Islet of Langerhans (tissue), 1 donor: ENCODE results near the gene MZF1.
A peak's percentile ranks its signal among the peaks of the same experiment; 100 is the strongest.
"Not testable (repeated sequence)": the region's sequence is repeated elsewhere in the genome, so short reads cannot be mapped to it uniquely, and the experiment has no call there.

ENCODE experiments used
- FAIRE-seq: peaks from one replicate; lab custom pipeline; 2011; peaks lifted over from hg19 to GRCh38; lab: Jason Lieb, UNC

The MZF1 gene

GRCh38 chr19:58555369-58555885, 17.7 kb downstream of the MZF1 start:
- FAIRE-seq: no peak

- FAIRE-seq: peak; percentile 61
Measured at GRCh38 chr19:58554494-58555368, 18.4 kb downstream of the MZF1 start, which contains the start of gene CHMP2A. Gene CHMP2A (minus strand): TSS chr19:58555105. CDS start chr19:58554212, 893 bp downstream.

GRCh38 chr19:58553799-58554493, 19.2 kb downstream of the MZF1 start:
- FAIRE-seq: no peak

- no peak for FAIRE-seq
Measured at GRCh38 chr19:58552655-58553054, 20.5 kb downstream of the MZF1 start.

- FAIRE-seq: no peak
Measured at GRCh38 chr19:58551577-58552471, 21.3 kb downstream of the MZF1 start.

GRCh38 chr19:58551123-58551497, 22.0 kb downstream of the MZF1 start:
- FAIRE-seq: no peak

- no peak for FAIRE-seq
Measured at GRCh38 chr19:58550362-58551122, 22.6 kb downstream of the MZF1 start.

GRCh38 chr19:58549664-58550361, 23.3 kb downstream of the MZF1 start:
- FAIRE-seq: no peak

- FAIRE-seq: no peak
Measured at GRCh38 chr19:58548859-58549663, 24.1 kb downstream of the MZF1 start.

GRCh38 chr19:58547323-58548312, 25.5 kb downstream of the MZF1 start:
- FAIRE-seq: no peak

- no peak for FAIRE-seq
Measured at GRCh38 chr19:58546019-58546530, 27.1 kb downstream of the MZF1 start.

GRCh38 chr19:58545286-58546018, 27.7 kb downstream of the MZF1 start:
- no peak for FAIRE-seq

GRCh38 chr19:58544591-58545285, 28.4 kb downstream of the MZF1 start:
- no peak for FAIRE-seq

- FAIRE-seq: no peak
Measured at GRCh38 chr19:58543826-58544590, 29.1 kb downstream of the MZF1 start, which contains the start of gene TRIM28. Gene TRIM28 (plus strand): TSS chr19:58544064. CDS start chr19:58544758, 694 bp downstream.

GRCh38 chr19:58542641-58543372, 30.3 kb downstream of the MZF1 start:
- not testable (repeated sequence) for FAIRE-seq
